Activated CD4-positive, alpha-beta T cell treated with anti-CD3 and anti-CD28 coated beads, Interleukin-2, amount 50 U/mL, for 48 hours (primary cell): ENCODE measurements around the gene HMCES.

ENCODE experiments used
- DNase-seq, 2 experiments: peaks; one replicate each; pipeline ENCODE4 v3.0.0-alpha.2; 2020

HMCES gene

GRCh38 chr3:129278439-129278965 lies at the start of gene HMCES:
Gene HMCES, plus strand, starts transcription at chr3:129278870. Its CDS starts 863 bp downstream, at chr3:129279733.
- peak; percentile 94 to 95 for DNase-seq

GRCh38 chr3:129228891-129229585 lies 49.6 kb upstream of the HMCES start:
- DNase-seq, result no peak

GRCh38 chr3:129230311-129231019 lies 48.2 kb upstream of the HMCES start:
- peak; percentile 10 to 33 for DNase-seq

- DNase-seq, result no peak
These were observed 47.1 kb upstream of the HMCES start for GRCh38 chr3:129231331-129232119.

GRCh38 chr3:129233538-129233937 lies 45.1 kb upstream of the HMCES start:
- DNase-seq, result no peak

- no peak for DNase-seq
These were observed 44.2 kb upstream of the HMCES start for GRCh38 chr3:129234441-129234840.

GRCh38 chr3:129235344-129235917 lies 43.2 kb upstream of the HMCES start:
- DNase-seq, result no peak

GRCh38 chr3:129238945-129239705 lies 39.5 kb upstream of the HMCES start:
- DNase-seq, result peak; percentile 25 to 48

- no peak for DNase-seq
These were observed 38.7 kb upstream of the HMCES start for GRCh38 chr3:129239991-129240390.

- DNase-seq, result no peak
These were observed 38.2 kb upstream of the HMCES start for GRCh38 chr3:129240436-129240835.

- DNase-seq, result no peak
These were observed 33.5 kb upstream of the HMCES start for GRCh38 chr3:129245141-129245540.

- peak; percentile 63 to 70 for DNase-seq
These were observed 32.9 kb upstream of the HMCES start for GRCh38 chr3:129245641-129246306.

- DNase-seq, result no peak
These were observed 32.0 kb upstream of the HMCES start for GRCh38 chr3:129246636-129247035.

- peak; percentile 14 to 19 for DNase-seq
These were observed 30.2 kb upstream of the HMCES start for GRCh38 chr3:129248286-129248979.

- DNase-seq, result peak; percentile 82 to 88
These were observed 29.2 kb upstream of the HMCES start, which contains the start of gene COPG1 for GRCh38 chr3:129249284-129250065. Gene COPG1, plus strand, starts transcription at chr3:129249606. Its CDS starts 104 bp downstream, at chr3:129249710.

GRCh38 chr3:129252748-129253147 lies 25.9 kb upstream of the HMCES start:
- no peak for DNase-seq

GRCh38 chr3:129254536-129255230 lies 24.0 kb upstream of the HMCES start:
- no peak for DNase-seq

GRCh38 chr3:129256270-129256669 lies 22.4 kb upstream of the HMCES start:
- DNase-seq, result no peak

GRCh38 chr3:129257609-129258008 lies 21.1 kb upstream of the HMCES start:
- DNase-seq, result no peak
